Stimulated activated CD4-positive, alpha-beta T cell treated with anti-CD3 and anti-CD28 coated beads, Interleukin-1b, Interleukin-23, amount 100 ng/mL, for 24 hours (primary cell): ENCODE results near the gene USP36.
"Not testable (repeated sequence)": the region's sequence is repeated elsewhere in the genome, so short reads cannot be mapped to it uniquely, and the experiment has no call there.

Experiments
- DNase-seq, 4 experiments: peaks; one replicate each; pipeline ENCODE4 v3.0.0-alpha.2; 2020; ENCODE audit warnings: low read depth in 4 of 4, low spot score in 1 of 4

USP36 gene

DNA sequence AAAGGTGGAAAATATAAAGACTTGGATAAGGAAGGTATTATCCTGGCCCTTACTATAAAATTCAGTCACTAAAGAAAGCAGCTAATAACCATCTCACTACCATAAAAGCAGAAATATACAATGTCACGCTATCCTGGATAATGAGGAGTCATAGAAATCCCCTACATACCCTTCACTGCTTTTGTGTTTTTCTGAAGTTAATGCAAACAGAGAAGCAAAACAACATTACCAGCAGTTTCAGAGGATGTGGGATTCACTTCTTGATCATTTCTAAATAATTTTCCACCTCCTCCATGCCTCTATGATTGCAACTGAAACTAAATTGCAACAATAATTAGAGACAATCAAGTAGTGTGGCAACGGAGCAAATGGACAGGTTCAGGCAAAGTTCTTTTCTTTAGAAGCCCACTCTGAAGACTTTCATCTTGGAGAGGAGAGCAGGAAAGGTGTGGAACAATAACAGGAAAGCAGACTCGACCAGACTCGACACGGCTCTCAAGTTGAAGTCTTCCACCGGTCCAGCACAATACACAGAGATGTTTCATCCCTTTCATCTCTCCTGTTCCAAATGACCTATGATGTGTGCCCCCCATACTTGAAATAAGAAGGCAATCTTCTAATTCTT is 68.7 kb downstream of the USP36 start:
- DNase-seq, result no peak

DNA sequence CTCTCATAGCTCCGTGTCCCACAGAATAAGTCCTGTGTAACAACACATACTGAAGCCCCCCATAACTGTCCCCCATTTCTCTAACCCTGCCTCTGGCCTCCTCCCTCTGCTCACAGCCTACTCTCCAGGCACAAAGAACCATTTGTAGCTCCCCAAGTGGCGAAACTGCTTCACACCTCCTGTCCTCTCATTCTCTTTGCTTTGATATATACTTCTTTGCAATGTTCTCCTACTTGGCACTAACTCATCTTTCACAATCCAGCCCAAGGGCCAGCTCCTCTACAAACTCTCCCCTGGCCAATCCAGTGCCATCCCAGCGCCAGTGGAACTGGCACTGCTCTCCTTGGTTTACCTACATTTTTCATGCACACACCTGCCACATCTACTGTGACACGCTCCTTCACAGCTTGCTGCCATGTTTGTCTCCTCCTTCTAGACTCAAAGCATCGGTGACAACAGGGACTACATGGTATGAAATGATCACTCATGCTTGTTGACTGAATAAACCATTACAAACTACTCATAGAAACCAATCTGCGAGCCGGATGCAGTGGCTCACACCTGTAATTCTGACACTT is 71.3 kb downstream of the USP36 start:
- DNase-seq, result no peak

DNA sequence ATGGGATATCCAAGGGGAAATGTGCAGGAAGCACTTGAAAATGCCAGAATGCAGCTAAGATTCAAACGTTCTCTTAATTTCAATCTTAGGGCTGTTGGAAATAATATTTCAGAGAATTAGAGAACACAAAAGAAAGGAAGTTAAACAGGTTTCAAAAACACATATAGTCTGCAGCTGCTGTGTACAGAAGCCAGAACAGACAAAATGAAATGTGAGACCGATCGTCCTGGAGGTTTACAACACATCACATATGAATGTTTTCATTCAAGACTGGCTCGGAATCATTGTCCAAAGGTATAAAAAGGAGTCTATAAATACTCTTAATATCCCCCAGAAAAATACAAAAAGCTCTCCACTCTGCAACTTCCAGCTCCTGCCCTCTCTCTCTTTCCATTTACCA is 72.8 kb downstream of the USP36 start:
- no peak for DNase-seq

DNA sequence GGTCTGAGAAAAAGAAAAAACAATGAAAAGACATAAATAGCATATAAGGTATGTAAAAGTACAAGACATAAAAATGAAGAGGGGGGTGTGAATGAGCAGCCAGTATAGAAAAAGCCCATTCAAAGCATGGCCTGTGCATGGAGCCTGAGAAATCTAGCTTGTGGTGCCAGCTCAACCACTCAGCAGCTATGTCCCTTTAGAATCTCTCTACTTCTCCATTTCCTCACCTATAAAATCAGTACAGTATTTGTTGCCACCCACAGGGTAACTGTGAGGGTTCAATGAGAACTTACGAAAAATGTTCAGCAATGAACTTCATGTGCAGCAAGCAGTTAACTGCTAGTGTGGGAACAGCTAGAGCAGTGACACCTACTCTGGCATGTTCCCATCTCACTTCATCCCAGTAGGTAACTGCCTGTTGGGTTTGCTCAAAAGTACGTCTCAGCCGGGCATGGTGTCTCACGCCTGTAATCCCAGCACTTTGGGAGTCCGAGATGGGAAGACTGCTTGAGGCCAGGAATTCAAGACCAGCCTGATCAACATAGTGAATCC is 73.8 kb downstream of the USP36 start:
- no peak for DNase-seq

DNA sequence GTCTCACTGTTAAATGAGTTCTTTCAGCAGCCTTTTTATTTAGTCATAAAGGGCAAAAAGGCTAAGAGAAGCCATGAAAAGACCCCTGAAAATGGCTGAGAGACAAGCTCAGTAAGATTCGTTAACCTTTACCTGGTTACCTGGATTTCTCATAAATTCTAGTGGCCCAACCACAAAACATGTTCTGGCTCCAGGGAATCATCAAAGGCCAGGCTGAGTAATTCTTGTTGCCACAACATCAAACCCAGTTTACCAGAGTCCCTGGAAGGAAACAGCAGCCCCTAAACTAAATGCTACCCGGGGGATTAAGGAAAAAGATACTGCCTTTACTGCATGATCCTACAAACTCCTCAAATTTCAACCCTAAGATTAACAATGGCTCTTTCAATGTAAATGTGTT is 74.4 kb downstream of the USP36 start:
- DNase-seq, result no peak

DNA sequence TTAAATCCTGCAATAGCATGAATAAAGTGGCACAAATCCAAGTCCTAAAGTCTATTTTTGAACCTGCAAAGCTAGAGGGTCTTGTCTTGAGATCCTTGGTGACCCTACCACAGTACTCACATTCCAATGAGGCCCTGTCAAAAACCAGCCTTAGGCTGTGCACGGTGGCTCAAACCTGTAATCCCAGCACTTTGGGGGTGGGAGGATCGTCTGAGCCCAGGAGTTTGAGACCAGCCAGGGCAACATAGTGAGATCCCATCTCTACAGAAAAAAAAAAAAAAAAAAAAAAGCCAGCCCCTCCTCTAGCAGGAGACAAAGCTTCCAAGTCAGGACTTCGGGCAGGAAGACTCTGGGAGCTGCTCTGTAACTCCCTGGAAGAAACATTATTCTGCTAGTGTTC is 74.8 kb downstream of the USP36 start:
- no peak for DNase-seq

DNA sequence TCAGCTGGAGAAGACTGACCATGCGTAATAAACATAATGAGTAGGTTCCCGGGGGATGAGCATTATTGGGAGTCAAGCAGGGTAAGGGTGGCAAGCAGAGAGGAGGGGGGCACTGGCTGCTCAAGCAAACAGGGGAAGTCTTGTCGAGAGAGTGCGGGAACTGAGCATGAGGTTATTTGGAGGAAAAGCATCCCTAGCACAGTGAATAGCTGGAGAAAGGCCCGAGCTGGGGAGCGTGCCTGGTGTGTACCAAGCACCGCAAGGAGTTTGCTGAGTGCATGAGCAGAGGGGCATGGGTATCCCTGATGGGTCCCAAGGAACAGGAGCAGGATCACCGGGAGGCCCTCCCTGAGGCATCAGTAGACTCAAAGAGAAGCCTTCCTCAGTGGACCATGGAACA is 75.7 kb downstream of the USP36 start:
- DNase-seq, result no peak

DNA sequence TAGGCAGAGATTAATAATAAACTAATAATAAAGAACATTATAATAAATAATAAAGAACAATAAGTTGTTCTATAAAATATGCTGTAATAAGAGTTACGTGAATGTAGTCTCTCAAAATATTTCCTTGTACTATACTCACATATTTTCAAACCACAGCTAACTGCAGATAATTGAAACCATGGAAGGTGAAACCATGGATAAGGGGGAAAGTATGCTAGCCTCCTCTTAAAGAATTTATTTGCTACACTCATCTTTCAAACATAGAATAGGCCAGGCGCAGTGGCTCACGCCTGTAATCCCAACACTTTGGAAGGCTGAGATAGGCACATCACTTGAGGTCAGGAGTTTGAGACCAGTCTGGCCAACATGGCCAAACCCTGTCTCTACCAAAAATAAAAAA is 77.1 kb downstream of the USP36 start:
- DNase-seq, result no peak

DNA sequence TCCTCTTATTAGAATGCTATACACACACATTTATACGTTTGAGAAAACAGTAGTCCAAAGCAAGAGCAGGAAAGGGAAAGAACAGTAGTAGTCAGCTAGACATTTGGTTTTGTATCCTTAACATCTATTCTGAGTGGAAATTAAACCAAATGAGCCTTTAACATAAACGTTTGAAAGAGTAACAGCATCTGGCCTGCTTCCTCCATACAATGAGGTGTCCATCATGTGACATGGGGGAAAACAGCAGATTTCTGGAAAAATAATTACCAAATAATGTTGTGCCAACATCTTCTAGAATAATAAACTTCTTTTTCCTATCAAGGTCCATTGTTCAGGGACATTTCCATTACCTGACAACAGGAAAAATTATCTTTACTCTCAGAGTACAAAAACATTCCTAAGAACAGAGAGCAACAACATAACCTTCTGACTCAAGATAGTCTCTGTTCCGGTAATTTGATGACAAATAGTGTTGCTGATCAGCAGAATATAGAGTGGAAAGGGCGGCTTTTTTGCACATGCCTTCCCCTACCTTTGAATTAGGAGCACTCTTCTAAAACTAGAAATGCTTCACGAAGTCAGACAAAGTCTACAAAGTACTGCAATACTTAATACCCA is 78.7 kb downstream of the USP36 start:
- no peak for DNase-seq

DNA sequence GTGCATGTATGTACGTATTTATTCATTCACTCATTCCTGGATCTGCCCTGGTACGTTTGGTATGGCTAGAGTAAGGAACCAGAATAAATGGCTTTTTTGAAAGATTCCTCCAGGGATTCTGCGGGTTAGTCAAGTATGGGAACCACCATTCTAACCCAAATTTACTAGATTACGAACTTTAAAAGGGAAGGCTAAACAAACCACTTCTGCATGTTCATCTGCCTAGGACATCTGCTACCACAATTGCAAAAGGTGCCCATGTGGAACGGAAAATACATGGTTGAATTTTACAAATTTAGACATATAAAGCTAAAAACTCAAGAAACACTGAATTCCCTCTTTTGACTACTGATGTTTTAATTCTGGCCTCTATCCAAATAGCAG is 80.7 kb downstream of the USP36 start:
- DNase-seq, result no peak

DNA sequence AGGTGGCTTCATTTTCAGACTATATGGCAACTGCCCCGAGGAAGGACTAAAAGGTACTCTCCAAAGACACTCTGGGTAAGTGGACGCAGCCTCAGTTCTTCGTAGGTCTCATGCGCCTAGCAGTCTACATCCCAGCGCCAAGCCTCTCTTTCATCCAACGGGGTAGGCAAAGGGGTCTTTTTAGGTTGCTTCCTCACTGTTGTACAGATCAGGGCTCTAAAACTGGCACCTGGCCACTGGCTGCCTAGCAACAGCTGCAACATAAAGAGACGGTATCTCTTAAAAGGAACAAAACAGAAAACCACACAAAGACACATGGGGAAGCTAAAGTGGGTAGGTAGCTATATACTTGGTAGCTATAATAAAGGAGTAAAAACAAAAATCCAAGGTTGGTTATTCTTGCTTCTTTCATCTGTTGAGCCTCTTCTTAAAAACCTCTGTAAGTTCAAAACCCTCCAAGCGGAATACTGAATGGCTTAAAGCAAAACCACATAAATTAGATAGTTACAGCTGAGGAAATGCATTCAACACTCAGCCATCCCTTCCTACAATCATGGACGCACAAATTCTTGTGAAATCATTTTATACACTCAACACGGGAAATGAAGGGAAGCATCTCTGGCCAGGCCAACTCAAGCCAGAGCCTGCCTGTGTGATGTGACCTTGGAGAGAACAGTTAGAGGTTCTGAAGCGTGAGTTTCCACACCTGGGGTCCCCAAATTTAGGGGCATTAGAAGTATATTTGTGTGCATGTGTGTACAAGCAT is 81.2 kb downstream of the USP36 start:
- DNase-seq, result peak in 1 of 4 experiments; percentile 45

DNA sequence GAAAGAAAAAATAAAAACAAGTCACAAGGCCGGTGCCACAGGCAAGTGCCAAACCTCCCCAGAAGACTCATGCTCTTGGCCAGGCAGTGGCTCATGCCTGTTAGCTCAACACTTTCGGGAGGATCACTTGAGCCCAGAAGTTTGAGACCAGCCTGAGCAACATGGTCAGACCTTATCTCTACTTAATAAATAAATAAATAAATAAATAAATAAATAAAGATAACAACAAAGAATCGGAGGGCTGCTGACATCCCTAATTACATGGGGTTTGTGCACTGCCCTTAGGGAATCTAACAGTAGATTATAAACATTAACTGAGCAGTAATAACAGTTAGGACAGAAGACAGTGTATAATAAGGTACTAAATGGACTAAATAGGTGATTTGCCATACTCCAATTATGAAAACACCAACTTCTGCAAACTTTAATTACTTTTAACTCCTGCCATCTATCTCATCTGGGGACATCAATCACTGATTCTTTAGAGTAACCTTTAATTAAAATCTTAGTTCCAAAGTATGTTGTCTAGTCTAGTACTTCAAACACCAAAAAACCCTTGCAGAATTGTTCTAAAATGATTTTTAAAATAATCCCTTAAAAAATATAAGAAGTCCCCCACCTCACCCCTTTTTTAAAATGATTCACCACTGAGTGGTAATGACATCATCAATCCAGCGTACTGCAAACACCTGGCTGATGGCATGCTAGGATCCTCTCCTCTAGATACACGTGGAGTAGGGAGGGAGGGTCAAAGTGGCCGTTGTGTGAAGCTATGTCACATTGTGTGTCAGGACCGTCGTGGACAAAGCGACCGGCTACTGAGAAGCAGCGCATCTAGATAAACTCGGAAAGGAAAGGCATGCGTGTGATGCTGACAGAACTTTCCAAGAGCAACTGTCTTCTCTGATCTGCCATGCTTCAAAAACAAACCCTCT is 87.0 kb downstream of the USP36 start:
- no peak for DNase-seq

DNA sequence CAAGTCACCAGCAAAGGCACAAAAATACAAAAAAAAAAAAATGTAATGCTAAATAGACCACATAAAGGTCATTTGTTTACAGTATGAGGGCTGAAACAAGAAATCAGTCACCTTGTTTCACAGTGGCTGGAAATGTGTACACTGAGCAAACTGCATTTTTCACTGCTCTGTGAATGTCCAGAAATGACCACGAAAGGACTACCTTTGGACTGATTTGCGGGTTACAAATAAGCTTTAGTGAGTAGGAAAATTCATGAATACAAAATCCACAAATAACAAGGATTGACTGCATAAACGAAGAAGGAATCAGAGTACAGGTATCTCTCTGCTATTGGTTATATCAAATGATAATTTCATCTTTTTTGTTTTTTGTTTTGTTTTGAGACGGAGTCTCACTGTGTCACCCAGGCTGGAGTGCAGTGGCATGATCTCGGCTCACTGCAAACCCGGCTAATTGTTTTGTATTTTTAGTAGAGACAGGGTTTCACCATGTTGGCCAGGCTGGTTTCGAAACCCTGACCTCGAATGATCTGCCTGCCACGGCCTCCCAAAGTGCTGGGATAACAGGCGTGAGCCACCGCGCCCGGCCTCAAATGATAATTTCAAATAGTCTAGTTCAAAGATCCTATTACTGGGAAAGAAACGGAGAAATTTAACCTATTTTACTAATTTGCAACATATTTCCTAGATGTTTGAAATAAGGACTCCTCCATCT is 89.0 kb downstream of the USP36 start:
- no peak for DNase-seq

DNA sequence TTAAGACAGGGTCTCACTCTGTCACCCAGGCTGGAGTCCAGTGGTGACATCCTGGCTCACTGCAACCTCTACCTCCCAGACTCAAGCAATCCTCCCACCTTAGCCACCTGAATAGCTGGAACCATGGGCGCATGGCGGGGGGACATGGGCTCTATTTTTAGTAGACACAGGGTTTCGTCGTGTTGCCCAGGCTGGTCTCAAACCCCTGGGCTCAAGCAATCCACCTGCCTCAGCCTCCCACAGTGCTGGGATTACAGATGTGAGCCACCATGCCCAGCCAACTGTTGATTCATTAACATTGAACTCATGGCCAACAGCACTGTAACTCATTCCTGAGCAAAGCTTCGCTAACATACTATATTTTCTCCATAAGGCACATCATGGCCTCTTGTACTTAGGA is 89.6 kb downstream of the USP36 start:
- not testable (repeated sequence) for DNase-seq

DNA sequence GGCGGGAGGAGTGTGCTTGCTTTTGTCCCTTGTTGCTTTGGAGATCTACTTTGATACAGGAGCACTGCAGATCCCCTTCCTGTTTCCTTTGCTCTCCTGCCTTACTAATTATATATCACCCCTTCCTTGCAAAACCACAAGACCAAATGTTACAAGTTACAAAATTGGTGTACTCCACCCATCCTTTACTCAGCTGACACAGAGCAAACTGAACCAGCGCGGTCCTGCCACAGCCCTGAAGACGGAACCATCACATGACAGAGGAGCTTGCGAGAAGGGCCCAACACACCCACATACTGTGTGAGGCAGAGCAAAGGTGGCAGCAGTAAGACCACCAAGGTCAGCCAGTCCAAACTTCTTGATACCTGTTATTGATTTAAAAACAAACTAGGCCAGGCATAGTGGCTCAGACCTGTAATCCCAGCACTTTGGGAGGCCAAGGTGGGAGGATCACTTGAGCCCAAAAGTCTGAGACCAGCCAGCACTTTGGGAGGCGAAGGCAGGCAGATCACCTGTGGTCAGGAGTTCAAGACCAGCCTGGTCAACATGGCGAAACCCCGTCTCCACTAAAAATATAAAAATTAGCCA is 91.8 kb downstream of the USP36 start:
- DNase-seq, result peak in 1 of 4 experiments; percentile 55

DNA sequence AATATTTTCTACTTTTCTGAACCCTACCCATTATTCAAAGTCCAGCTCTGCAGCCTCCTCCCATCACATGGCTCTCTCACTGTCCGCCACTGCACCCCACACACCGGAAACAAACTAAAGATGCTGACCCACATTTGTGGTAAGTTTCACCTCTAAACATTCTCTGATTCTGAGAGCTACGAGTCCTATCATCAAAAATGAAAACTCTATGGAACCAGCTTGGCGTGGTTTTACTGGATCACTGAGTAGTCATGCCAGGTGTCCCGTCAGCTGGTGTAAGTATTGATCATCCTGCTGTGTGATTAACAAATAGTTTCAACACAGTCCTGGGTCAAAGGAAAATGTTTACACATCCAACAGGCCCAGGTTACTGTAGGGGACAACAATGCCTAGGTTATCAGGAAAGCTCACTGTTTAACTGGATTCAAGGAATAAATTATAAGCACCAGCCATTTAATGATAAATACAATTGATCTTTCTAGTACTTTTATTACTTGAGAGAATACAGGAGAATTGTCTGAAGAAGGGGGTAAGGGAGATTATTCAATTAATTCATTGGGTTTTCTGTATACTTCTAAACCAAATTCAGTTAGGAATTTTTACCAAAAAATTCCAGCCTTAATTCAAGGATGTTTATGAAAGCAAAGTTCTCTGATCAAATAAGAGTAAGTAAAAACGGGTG is 92.4 kb downstream of the USP36 start:
- peak in 1 of 4 experiments; percentile 34 for DNase-seq

DNA sequence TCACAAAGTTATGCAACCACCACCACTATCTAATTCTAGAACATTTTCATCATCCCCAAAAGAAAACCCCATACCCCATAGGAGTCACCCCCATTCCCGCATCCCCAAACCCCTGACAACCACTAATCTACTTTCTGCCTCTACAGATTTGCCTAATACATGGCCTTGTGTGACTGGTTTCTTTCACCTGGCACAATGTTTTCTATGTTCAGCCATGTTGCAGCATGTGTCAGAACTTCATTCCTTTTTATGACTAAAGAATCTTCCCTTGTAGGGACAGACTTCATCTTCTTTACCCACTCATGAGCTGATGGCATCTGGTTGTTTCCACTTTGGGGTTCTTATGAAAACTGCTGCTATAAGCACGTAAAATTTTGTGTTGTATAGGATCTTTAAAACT is 93.1 kb downstream of the USP36 start:
- DNase-seq, result no peak

DNA sequence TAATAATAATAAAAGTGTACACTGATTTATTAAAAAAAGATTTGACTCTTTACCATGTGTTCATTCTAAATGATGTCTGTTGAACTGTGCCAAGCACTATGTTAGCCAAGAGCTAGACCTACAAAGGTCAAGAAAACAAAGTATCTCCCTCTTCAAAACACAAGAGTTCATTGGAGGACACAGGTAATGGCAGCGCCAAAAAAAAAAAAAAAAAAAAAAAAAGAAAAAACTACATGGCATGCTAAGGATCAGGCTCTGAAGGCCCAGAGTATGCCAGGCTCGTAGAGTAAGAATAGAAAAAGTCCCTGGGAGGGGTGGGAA is 93.7 kb downstream of the USP36 start:
- DNase-seq, result no peak

DNA sequence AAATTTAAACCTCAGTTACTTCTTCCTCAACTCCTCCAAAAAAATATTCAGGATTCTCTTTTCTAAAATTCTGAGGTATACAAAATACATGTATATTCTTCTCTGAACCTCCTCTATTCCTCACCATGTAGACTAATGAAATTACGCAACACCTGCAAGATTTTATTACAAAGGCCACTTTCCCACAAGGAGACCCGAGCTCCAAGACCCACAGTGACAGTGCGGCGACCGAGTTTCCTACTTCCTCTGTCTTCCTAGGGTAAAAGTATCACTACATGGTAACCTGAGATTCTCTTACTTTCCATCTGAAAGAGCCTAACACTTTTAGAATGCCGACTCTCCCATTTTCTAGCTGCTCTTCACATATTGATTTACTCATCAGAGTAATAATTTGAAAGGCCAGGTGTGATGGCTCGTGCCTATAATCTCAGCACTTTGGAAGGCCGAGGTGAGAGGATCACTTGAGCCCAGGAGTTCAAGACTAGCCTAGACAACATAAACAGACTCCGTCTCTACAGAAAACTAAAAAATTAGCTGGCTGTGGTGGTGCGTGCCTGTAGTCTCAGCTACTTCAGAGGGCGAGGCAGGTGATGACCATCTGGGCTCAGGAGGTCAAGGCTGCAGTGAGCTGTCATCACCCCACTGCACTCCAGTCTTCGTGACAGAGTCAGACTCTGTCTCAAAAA is 94.2 kb downstream of the USP36 start:
- no peak for DNase-seq
